K562 (cell line): ENCODE results near the gene ROR2. TPM values are rescaled to one million over a fixed set of nuclear protein-coding genes. Genes with fewer than 3 reads are reported as not detected.

ENCODE experiments used
- ATAC-seq: fragments of 200-7000 bp; cut with Tn5 transposase; 3 replicates; pipeline ENCODE4 v1.9.1; 2020; ENCODE audit warnings: moderate library complexity
- BruUV-seq: library from RNA; stranded (reverse); fragments of 400-500 nt; replicated peaks from 2 replicates; lab custom pipeline; 2021; lab: Mats Ljungman, UMichigan
- CTCF ChIA-PET: fragments of 300-600 bp; formaldehyde crosslinking; extraction: SDS; loops from one replicate; lab custom pipeline; 2021; ENCODE audit warnings: low intra/inter-chr PET ratio; lab: Yijun Ruan, JAX
- POLR2A ChIA-PET: fragments of 300-600, 350-650 bp; sonication (Branson Sonifier 250); formaldehyde crosslinking; extraction: SDS; loops from one replicate; lab custom pipeline; 2021; ENCODE audit warnings: antibody characterized with exemption, inconsistent platforms; lab: Yijun Ruan, JAX
- DNase-seq, 4 experiments: peaks; one replicate each; pipeline versions ENCODE4 v3.0.0 to v3.0.0-alpha.2; 2011 to 2018; ENCODE audit warnings: low spot score in 3 of 4, mixed read lengths in 3 of 4; ENCODE audit errors: extremely low read depth in 1 of 4
- FAIRE-seq: peaks from 2 replicates; lab custom pipeline; 2011; peaks lifted over from hg19 to GRCh38; lab: Jason Lieb, UNC
- H2AFZ ChIP-seq: 2 replicates; pipeline ENCODE4 v1.6.0; 2011; ENCODE audit warnings: low read depth, low read length, control low read depth, inconsistent platforms
- H3K27ac ChIP-seq: fragments of 200-600 bp; 3 replicates; pipeline ENCODE4 v1.8.0; 2011; ENCODE audit warnings: low read depth, mild to moderate bottlenecking, control low read depth, inconsistent platforms, low read length, moderate library complexity, mixed read lengths; ENCODE audit errors: extremely low read depth
- H3K27me3 ChIP-seq, 2 experiments: fragments of 300-600 bp in 1 of 2; 2 replicates in 1 of 2; 3 replicates in 1 of 2; pipeline versions ENCODE4 v1.6.0 to v1.8.0; 2011; ENCODE audit warnings: inconsistent platforms in 2 of 2, low read length in 2 of 2, mild to moderate bottlenecking in 1 of 2, mixed read lengths in 1 of 2, moderate library complexity in 1 of 2; ENCODE audit not compliant: control insufficient read depth in 2 of 2, insufficient read depth in 2 of 2
- H3K36me3 ChIP-seq: fragments of 300-600 bp; 3 replicates; pipeline ENCODE4 v1.8.0; 2011; ENCODE audit warnings: mild to moderate bottlenecking, low read length, inconsistent platforms; ENCODE audit not compliant: control insufficient read depth, insufficient read depth
- H3K4me1 ChIP-seq, 2 experiments: fragments of 200-600 bp in 1 of 2; replicated peaks in 1 of 2; 2 replicates in 1 of 2; 3 replicates in 1 of 2; pipeline versions ENCODE4 v1.5.1 to v1.8.0; 2011; ENCODE audit warnings: inconsistent platforms in 2 of 2, low read length in 2 of 2, mild to moderate bottlenecking in 1 of 2, mixed read lengths in 1 of 2, moderate library complexity in 1 of 2; ENCODE audit not compliant: control insufficient read depth in 2 of 2, insufficient read depth in 2 of 2
- H3K4me2 ChIP-seq: 2 replicates; pipeline ENCODE4 v1.6.1; 2011; ENCODE audit warnings: low read length, control low read depth, inconsistent platforms, mixed read lengths; ENCODE audit not compliant: insufficient read depth
- H3K4me3 ChIP-seq: fragments of 200-600 bp; sonication (generic), shearing (Covaris generic); 2 replicates; pipeline ENCODE4 v1.5.1; 2016; ENCODE audit warnings: control low read depth, inconsistent platforms
- H3K79me2 ChIP-seq: fragments of 200-600 bp; 3 replicates; pipeline ENCODE4 v1.8.0; 2011; ENCODE audit warnings: low read length, inconsistent platforms; ENCODE audit not compliant: control insufficient read depth, insufficient read depth
- H3K9ac ChIP-seq, 2 experiments: 2 replicates each; pipeline versions ENCODE4 v1.6.0 to v1.6.1; 2011; ENCODE audit warnings: low read depth in 2 of 2, low read length in 2 of 2, control low read depth in 1 of 2, inconsistent platforms in 1 of 2, mild to moderate bottlenecking in 1 of 2, mixed read lengths in 1 of 2; ENCODE audit not compliant: insufficient read depth in 1 of 2
- H3K9me1 ChIP-seq: one replicate; pipeline ENCODE4 v1.6.0; 2011; ENCODE audit warnings: inconsistent platforms, mild to moderate bottlenecking, low read length, moderate library complexity; ENCODE audit not compliant: control insufficient read depth, insufficient read depth
- H3K9me3 ChIP-seq: replicated peaks from 2 replicates; pipeline ENCODE4 v1.5.1; 2011; ENCODE audit warnings: low read depth, low read length, inconsistent platforms; ENCODE audit not compliant: control insufficient read depth, insufficient read depth
- H4K20me1 ChIP-seq: replicated peaks from 2 replicates; pipeline ENCODE4 v1.6.1; 2011; ENCODE audit warnings: low read length, inconsistent platforms, mixed read lengths; ENCODE audit not compliant: control insufficient read depth, insufficient read depth
- ARID1B ChIP-seq: fragments of 450-650 bp; IDR thresholded peaks from 2 replicates; pipeline ENCODE4 v1.6.1; 2016; ENCODE audit warnings: antibody characterized with exemption, mild to moderate bottlenecking, inconsistent platforms
- ARID2 ChIP-seq: fragments of 450-650 bp; IDR thresholded peaks from 2 replicates; pipeline ENCODE4 v1.6.1; 2017; ENCODE audit warnings: antibody characterized with exemption, mild to moderate bottlenecking
- CREB5 ChIP-seq: fragments of 250-450 bp; sonication (Bioruptor Pico); IDR thresholded peaks from 2 replicates; pipeline ENCODE4 v1.5.0; 2020; ENCODE audit warnings: mild to moderate bottlenecking
- CXXC5 ChIP-seq: fragments of 250-450 bp; sonication (Bioruptor Pico); IDR thresholded peaks from 2 replicates; pipeline ENCODE4 v1.8.0; 2022; ENCODE audit warnings: inconsistent platforms, mild to moderate bottlenecking, moderate library complexity
- HNRNPL ChIP-seq: fragments of 200-400 bp; formaldehyde crosslinking; IDR thresholded peaks from 2 replicates; pipeline ENCODE4 v1.6.1; 2017; ENCODE audit warnings: low read depth, mild to moderate bottlenecking, low read length
- PHF8 ChIP-seq: fragments of 200-600 bp; sonication (generic); IDR thresholded peaks from 2 replicates; pipeline ENCODE4 v1.6.1; 2012; ENCODE audit warnings: mixed run types, mild to moderate bottlenecking, inconsistent platforms, low read length, moderate library complexity, borderline replicate concordance
- RBFOX2 ChIP-seq: fragments of 200-400 bp; formaldehyde crosslinking; IDR thresholded peaks from 2 replicates; pipeline ENCODE4 v1.6.1; 2017; ENCODE audit warnings: low read depth, mild to moderate bottlenecking, low read length, moderate library complexity
- RCOR1 ChIP-seq, 2 experiments: IDR thresholded peaks; 2 replicates each; pipeline ENCODE4 v1.6.1; 2012; ENCODE audit warnings: low read depth in 2 of 2, low read length in 2 of 2, borderline replicate concordance in 1 of 2, improper control_type of control experiment in 1 of 2
- TFAM ChIP-seq: fragments of 250-450 bp; sonication (Bioruptor Pico); conservative IDR thresholded peaks from 2 replicates; pipeline ENCODE4 v1.5.0; 2021; ENCODE audit warnings: mild to moderate bottlenecking, moderate library complexity
- TRIM24 ChIP-seq, 2 experiments: fragments of 450-650 bp; IDR thresholded peaks; 2 replicates each; pipeline ENCODE4 v1.6.1; 2016
- ZBTB2 ChIP-seq: fragments of 450-650 bp; IDR thresholded peaks from 2 replicates; pipeline ENCODE4 v1.6.1; 2016; ENCODE audit warnings: antibody characterized with exemption
- ZNF140 ChIP-seq: fragments of 250-450 bp; sonication (Bioruptor Pico); IDR thresholded peaks from 2 replicates; pipeline ENCODE4 v1.8.0; 2021; ENCODE audit warnings: moderate library complexity, mild to moderate bottlenecking, inconsistent platforms
- WGBS: fragments of 100-300 bp; shearing (Covaris generic); methylation state at CpG from one replicate; pipeline ENCODE4 v1.1.6; 2016; ENCODE audit warnings: low coverage, mixed read lengths; ENCODE audit not compliant: insufficient coverage; ENCODE audit errors: missing lambda C conversion rate; 5-methylcytosine and 5-hydroxymethylcytosine counted together
- in situ Hi-C: fragments of 300-500 bp; cut with MboI; formaldehyde crosslinking; loops from 4 replicates; pipeline ENCODE4 v1.15.0; 2018; ENCODE audit warnings: inconsistent platforms, mixed read lengths
- intact Hi-C: fragments of 100-400 bp; cut with micrococcal nuclease; formaldehyde crosslinking; loops from 2 replicates; pipeline ENCODE4 v1.14.2; 2022
- polyA plus RNA-seq, 8 experiments: library from polyadenylated mRNA; depleted of rRNA in 4 of 8; stranded (reverse) in 5 of 8; unstranded in 3 of 8; fragments of >200 nt; fragmentation: Nextera tagmentation in 2 of 8; fragmentation: Illumina TruSeq in 1 of 8; extraction: Ambion mirVana in 2 of 8; extraction: Trizol in 1 of 8; gene quantifications; 2 replicates each; pipeline versions ENCODE4 v1.2.1 to v1.2.3, GENCODE V29; 2011 to 2014; ENCODE audit warnings: inconsistent platforms in 1 of 8, missing spikeins in 1 of 8
- total RNA-seq, 7 experiments: library from RNA; depleted of rRNA in 6 of 7; stranded (reverse); fragments of >200 nt in 6 of 7; fragmentation: Illumina TruSeq in 2 of 7; extraction: Trizol in 2 of 7; gene quantifications; 2 replicates each; pipeline versions ENCODE4 v1.2.1 to v1.2.3, GENCODE V29; 2011 to 2021; ENCODE audit warnings: low replicate concordance in 1 of 7
- TF ChIP-seq, protein P1 (sequence below): fragments of 250-450 bp; sonication (Bioruptor Pico); IDR thresholded peaks from 2 replicates; pipeline ENCODE4 v1.8.0; 2021; ENCODE audit warnings: mild to moderate bottlenecking, moderate library complexity

Gene ROR2
- total and polyA plus RNA-seq, 9 of the 15 experiments (the other 6 are each of a cell fraction or from before 2014, with no cell fraction given) = 5.6 to 33.8 (median 15.3) TPM

GRCh38 chr9:91750343-91750742, 199.7 kb downstream of the ROR2 start:
- TF ChIP-seq PHF8 (no peak), ARID1B (no peak), TFAM (no peak), ARID2 (no peak), CREB5 (CRISPR knock-in tag) (no peak), HNRNPL (no peak), ZNF140 (CRISPR knock-in tag) (no peak), RCOR1 (IDR thresholded peaks at IDR 0.05; ENCODE audit: borderline replicate concordance in 1 of 2, low read depth in 2 of 2, low read length in 2 of 2) (no peak), RBFOX2 (no peak), CXXC5 (CRISPR knock-in tag) (no peak), TRIM24 (IDR thresholded peaks at IDR 0.05) (no peak), ZBTB2 (no peak)
- TF ChIP-seq, protein P1, sequence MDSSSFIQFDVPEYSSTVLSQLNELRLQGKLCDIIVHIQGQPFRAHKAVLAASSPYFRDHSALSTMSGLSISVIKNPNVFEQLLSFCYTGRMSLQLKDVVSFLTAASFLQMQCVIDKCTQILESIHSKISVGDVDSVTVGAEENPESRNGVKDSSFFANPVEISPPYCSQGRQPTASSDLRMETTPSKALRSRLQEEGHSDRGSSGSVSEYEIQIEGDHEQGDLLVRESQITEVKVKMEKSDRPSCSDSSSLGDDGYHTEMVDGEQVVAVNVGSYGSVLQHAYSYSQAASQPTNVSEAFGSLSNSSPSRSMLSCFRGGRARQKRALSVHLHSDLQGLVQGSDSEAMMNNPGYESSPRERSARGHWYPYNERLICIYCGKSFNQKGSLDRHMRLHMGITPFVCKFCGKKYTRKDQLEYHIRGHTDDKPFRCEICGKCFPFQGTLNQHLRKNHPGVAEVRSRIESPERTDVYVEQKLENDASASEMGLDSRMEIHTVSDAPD (CRISPR knock-in tag) = no peak
- FAIRE-seq = no peak
- 86% methylated on average over 6 of the region's 6 CpGs for WGBS

More at GRCh38 chr9:91750343-91750742, 199.7 kb downstream of the ROR2 start:
- peaks cover 25% of the 10 kb centered on the region for H3K36me3 ChIP-seq
- intact Hi-C loops = loop anchor here (10.0 kb wide), 1 partner anchor 364 kb away; the partner anchor contains the start of gene SPTLC1
- no peak for ATAC-seq
- POLR2A ChIA-PET = no interaction called here
- no peaks in the 10 kb centered on the region for H3K27me3 ChIP-seq
- in situ Hi-C loops = no loop called here
- no TSS peak for BruUV-seq
- H3K9me1 ChIP-seq = no peaks in the 10 kb centered on the region
- H4K20me1 ChIP-seq = peaks cover 6% of the 10 kb centered on the region; the same call in 1 of the 2 replicates
- no peaks in the 10 kb centered on the region for H3K79me2 ChIP-seq
- no peak overlapping the region for H3K4me2 ChIP-seq
- H3K4me3 ChIP-seq = no peak overlapping the region
- H3K9me3 ChIP-seq = no peaks in the 10 kb centered on the region
- CTCF ChIA-PET = no interaction called here
- peaks cover 7 to 16% of the 10 kb centered on the region in 2 experiments for H3K4me1 ChIP-seq
- H2AFZ ChIP-seq = no peak overlapping the region
- DNase-seq = no peak
- H3K9ac ChIP-seq = no peak overlapping the region
- no peak overlapping the region for H3K27ac ChIP-seq
